ENCODE data around the gene EBLN2.

Gene EBLN2

DNA sequence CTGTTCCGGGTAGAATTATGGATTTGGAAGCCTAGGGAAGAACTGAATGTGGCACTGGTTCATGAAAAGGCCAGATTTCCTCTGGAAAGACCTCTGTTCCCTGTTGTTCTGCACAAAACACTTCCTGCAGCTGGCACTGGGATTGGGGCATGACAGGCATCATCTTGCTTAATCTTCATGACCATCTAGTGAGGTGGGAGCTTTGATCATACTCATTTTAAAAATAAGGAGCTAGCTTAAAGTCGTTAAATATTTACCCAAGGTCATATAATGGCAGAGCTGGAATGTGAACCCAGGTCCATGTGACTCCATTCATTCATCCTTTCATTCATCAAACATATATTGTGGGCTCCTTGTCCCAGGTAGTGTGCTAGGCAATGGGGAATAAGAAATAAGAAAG lies 40.4 kb downstream of the EBLN2 start:
- Histone ChIP-seq H3K9me3 (ENCODE audit: control insufficient read depth, low read length) (no peaks in the 10 kb centered on the region), H3K4me3 (ENCODE audit: extremely low read depth, insufficient read depth, low read length, poor library complexity, severe bottlenecking) (no peak overlapping the region), H3K36me3 (ENCODE audit: control insufficient read depth, insufficient read depth, low read length) (no peaks in the 10 kb centered on the region), H3K4me1 (ENCODE audit: control insufficient read depth, insufficient read depth, low read length, poor library complexity, severe bottlenecking) (peaks cover 4% of the 10 kb centered on the region), H3K27ac (ENCODE audit: low read depth, low read length, severe bottlenecking) (no peak overlapping the region)
- WGBS, 2 experiments (ENCODE audit: insufficient coverage in 2 of 2), result 100% methylated on average over 1 of the region's 2 CpGs

DNA sequence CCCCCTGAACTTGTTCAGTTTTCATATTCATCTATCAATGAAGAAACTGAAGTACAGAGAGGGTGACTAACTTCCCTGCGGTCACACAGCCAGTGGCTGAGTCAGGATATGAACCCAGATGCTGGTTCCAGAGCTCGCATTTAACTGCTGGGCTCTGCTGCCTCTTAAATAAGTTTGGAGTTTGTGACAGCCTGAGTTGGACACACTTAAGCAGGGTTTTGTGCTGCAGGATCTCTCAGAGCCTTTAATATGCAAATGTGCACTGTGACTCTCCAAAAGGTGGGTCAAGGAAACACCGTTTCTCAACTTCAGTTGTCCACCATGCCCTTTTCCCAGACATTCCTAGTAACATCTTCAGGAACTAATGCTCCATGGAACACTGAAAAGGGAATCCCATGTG lies 45.8 kb downstream of the EBLN2 start:
- Histone ChIP-seq H3K36me3 (ENCODE audit: control insufficient read depth, insufficient read depth, low read length) (no peaks in the 10 kb centered on the region), H3K4me1 (ENCODE audit: control insufficient read depth, insufficient read depth, low read length, poor library complexity, severe bottlenecking) (no peaks in the 10 kb centered on the region), H3K4me3 (ENCODE audit: extremely low read depth, insufficient read depth, low read length, poor library complexity, severe bottlenecking) (no peak overlapping the region), H3K27ac (ENCODE audit: low read depth, low read length, severe bottlenecking) (no peak overlapping the region), H3K9me3 (ENCODE audit: control insufficient read depth, low read length) (no peaks in the 10 kb centered on the region)
- WGBS, 2 experiments (ENCODE audit: insufficient coverage in 2 of 2), result 78 to 87% methylated on average over 2 to 3 of the region's 3 CpGs

DNA sequence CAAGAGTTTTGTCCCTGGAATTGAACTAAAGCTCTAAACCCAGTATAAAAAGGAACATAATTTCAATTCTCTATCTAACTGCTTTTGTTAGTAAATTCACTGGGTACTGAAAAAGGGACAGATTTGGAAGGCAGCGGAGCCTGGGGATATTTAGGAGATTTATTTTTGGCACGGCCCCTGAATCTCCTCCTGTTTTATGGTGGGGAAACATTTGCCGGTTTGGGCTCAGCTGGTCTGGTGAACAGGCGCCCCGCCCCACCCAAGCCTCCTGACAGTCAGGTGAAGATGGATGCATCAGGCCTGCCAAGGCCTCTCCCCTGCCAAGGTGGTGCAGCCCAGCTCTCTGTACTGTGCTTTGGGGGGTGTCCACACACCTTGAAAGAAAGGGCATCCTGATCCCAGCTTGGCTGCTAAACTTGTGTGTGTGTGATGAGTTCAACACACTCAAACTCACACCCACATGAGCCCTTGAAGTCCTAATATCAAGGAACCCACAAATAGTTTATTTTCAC lies 46.3 kb downstream of the EBLN2 start:
- WGBS, 2 experiments (ENCODE audit: insufficient coverage in 2 of 2), result 87 to 100% methylated on average over 2 to 3 of the region's 5 CpGs

DNA sequence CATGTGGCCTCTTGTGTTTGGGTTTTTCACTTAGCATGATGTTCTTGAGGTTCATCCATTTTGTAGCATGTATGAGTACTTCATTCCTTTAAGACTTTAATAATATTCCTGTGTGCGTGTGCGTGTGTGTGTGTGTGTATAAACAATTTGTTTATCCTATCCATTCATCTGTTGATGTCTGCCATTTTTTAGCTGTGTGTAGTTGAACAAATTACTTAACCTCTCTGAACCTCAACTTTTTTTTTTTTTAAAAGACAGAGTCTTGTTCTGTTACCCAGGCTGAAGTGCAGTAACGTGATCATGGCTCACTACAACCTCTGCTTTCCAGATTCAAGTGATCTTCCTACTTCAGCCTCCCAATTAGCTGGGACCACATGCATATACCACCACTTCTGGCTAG lies 47.3 kb downstream of the EBLN2 start:
- WGBS, 2 experiments (ENCODE audit: insufficient coverage in 2 of 2), result 83 to 89% methylated on average over 1 of the region's 3 CpGs

More for the DNA sequence above, 46.3 kb downstream of the EBLN2 start:
- Histone ChIP-seq H3K27ac (ENCODE audit: low read depth, low read length, severe bottlenecking) (no peak overlapping the region), H3K4me1 (ENCODE audit: control insufficient read depth, insufficient read depth, low read length, poor library complexity, severe bottlenecking) (no peaks in the 10 kb centered on the region), H3K36me3 (ENCODE audit: control insufficient read depth, insufficient read depth, low read length) (no peaks in the 10 kb centered on the region), H3K9me3 (ENCODE audit: control insufficient read depth, low read length) (no peaks in the 10 kb centered on the region), H3K4me3 (ENCODE audit: extremely low read depth, insufficient read depth, low read length, poor library complexity, severe bottlenecking) (no peak overlapping the region)

DNA sequence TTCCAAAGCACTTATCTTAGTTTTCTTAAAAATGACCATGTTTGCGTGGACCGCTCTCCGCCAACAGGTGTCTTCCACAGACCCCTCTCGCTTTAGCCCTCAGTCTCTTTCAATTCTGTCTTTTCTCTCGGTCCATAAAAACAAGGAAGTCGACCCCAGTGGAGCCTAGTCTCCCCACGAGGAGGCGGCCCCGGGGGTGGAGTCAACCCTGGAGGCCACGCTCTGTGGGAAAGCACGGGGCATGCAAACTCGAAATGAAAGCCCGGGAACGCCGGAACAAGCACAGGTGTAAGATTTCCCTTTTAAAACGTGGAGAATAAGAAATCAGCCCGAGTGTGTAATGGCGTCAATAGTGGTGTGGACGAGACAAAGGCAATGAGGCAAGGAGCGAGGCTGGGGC lies 49.1 kb downstream of the EBLN2 start:
- 81 to 86% methylated on average over 19 to 20 of the region's 20 CpGs for WGBS, 2 experiments (ENCODE audit: insufficient coverage in 2 of 2)
- Histone ChIP-seq H3K9me3 (ENCODE audit: control insufficient read depth, low read length) (no peaks in the 10 kb centered on the region), H3K4me3 (ENCODE audit: extremely low read depth, insufficient read depth, low read length, poor library complexity, severe bottlenecking) (no peak overlapping the region), H3K36me3 (ENCODE audit: control insufficient read depth, insufficient read depth, low read length) (no peaks in the 10 kb centered on the region), H3K27ac (ENCODE audit: low read depth, low read length, severe bottlenecking) (no peak overlapping the region), H3K4me1 (ENCODE audit: control insufficient read depth, insufficient read depth, low read length, poor library complexity, severe bottlenecking) (no peaks in the 10 kb centered on the region)

More for the DNA sequence above, 47.3 kb downstream of the EBLN2 start:
- Histone ChIP-seq H3K27ac (ENCODE audit: low read depth, low read length, severe bottlenecking) (no peak overlapping the region), H3K36me3 (ENCODE audit: control insufficient read depth, insufficient read depth, low read length) (no peaks in the 10 kb centered on the region), H3K4me3 (ENCODE audit: extremely low read depth, insufficient read depth, low read length, poor library complexity, severe bottlenecking) (no peak overlapping the region), H3K4me1 (ENCODE audit: control insufficient read depth, insufficient read depth, low read length, poor library complexity, severe bottlenecking) (no peaks in the 10 kb centered on the region), H3K9me3 (ENCODE audit: control insufficient read depth, low read length) (no peaks in the 10 kb centered on the region)
